PFSK-1 (cell line): Measurements from ENCODE around the gene PDZD2.

Source experiments
- POLR2AphosphoS5 ChIP-seq: IDR thresholded peaks from 2 replicates; pipeline ENCODE4 v1.6.1; 2012; ENCODE audit warnings: low read depth, mild to moderate bottlenecking, control low read depth, low read length, moderate library complexity
- REST ChIP-seq, 2 experiments: IDR thresholded peaks; 2 replicates each; pipeline versions ENCODE4 v1.6.1 to v1.8.0; 2011 to 2012; ENCODE audit warnings: low read depth in 2 of 2, low read length in 2 of 2, control low read depth in 1 of 2, inconsistent platforms in 1 of 2, mild to moderate bottlenecking in 1 of 2, moderate library complexity in 1 of 2; ENCODE audit not compliant: insufficient read depth in 1 of 2

DNA sequence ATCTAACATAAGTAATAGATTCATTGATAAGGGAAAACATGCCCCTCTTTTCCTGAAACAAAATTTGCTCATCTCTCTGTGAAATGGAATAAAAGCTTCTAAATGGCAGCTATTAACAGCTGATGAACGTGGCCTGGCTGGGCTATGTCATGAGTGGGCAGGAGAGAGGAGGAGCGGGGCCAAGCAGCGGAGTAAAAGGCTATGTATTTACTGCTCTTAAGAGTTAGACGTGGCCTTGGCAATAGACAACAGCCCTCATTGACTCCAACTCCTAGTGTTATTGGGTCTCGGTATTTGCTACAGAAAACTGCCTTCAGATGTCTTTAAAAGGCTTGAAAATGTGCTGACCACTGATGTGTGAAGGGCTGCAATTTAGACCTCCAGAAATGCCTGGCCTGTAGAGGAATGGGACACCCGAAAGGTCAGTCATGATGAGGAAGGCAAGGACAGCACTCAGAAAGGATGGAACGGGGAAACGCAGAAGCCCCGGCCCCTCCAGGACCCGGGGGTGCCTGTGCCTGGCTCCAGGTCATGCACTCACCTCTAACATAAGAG, 116.8 kb downstream of the PDZD2 start:
- TF ChIP-seq REST (IDR thresholded peaks at IDR 0.05; ENCODE audit: insufficient read depth in 1 of 2, low read depth in 2 of 2, low read length in 2 of 2) (no peak), POLR2AphosphoS5 (no peak)
